HepG2 (cell line): Measurements from ENCODE around the gene RDH13. TPM values are rescaled to one million over a fixed set of nuclear protein-coding genes. Genes with fewer than 3 reads are reported as not detected.

Experiments
- ATAC-seq: fragments of 200-7000 bp; cut with Tn5 transposase; 3 replicates; pipeline ENCODE4 v1.9.1; 2020; ENCODE audit warnings: mild to moderate bottlenecking, moderate library complexity
- BruUV-seq: library from RNA; stranded (reverse); fragments of 400-500 nt; replicated peaks from 2 replicates; lab custom pipeline; 2021; lab: Mats Ljungman, UMichigan
- CTCF ChIA-PET: fragments of 300-600 bp; formaldehyde crosslinking; extraction: SDS; loops from one replicate; lab custom pipeline; 2021; ENCODE audit warnings: low total read pairs, inconsistent platforms, low intra/inter-chr PET ratio; lab: Yijun Ruan, JAX
- POLR2A ChIA-PET: fragments of 350-600 bp; sonication (Branson Sonifier 250); formaldehyde crosslinking; loops from one replicate; lab custom pipeline; 2020; ENCODE audit warnings: antibody characterized with exemption, inconsistent platforms; lab: Yijun Ruan, JAX
- DNase-seq: peaks from one replicate; pipeline ENCODE4 v3.0.0-alpha.2; 2015; ENCODE audit warnings: low spot score
- FAIRE-seq: peaks from 3 replicates; lab custom pipeline; 2011; peaks lifted over from hg19 to GRCh38; lab: Jason Lieb, UNC
- H2AFZ ChIP-seq: one replicate; pipeline ENCODE4 v1.6.1; 2011; ENCODE audit warnings: low read length, inconsistent platforms
- H3K27ac ChIP-seq: fragments of 300-600 bp; 3 replicates; pipeline ENCODE4 v1.8.0; 2011; ENCODE audit warnings: mixed run types, mild to moderate bottlenecking, mixed read lengths, low read length, inconsistent platforms; ENCODE audit not compliant: insufficient read depth; ENCODE audit errors: extremely low read length
- H3K27me3 ChIP-seq, 2 experiments: fragments of 200-600 bp in 1 of 2; 2 replicates in 1 of 2; 3 replicates in 1 of 2; pipeline versions ENCODE4 v1.6.0 to v1.8.0; 2011; ENCODE audit warnings: low read length in 2 of 2, mild to moderate bottlenecking in 2 of 2, moderate library complexity in 2 of 2, inconsistent platforms in 1 of 2; ENCODE audit not compliant: insufficient read depth in 2 of 2, control insufficient read depth in 1 of 2
- H3K36me3 ChIP-seq, 2 experiments: fragments of 200-600 bp in 1 of 2; replicated peaks in 1 of 2; 2 replicates in 1 of 2; 3 replicates in 1 of 2; pipeline versions ENCODE4 v1.5.1 to v1.8.0; 2011; ENCODE audit warnings: low read length in 2 of 2, inconsistent platforms in 1 of 2; ENCODE audit not compliant: insufficient read depth in 2 of 2, control insufficient read depth in 1 of 2
- H3K4me1 ChIP-seq: 2 replicates; pipeline ENCODE4 v1.5.1; 2012; ENCODE audit warnings: low read length, inconsistent platforms; ENCODE audit not compliant: insufficient read depth
- H3K4me2 ChIP-seq: 2 replicates; pipeline ENCODE4 v1.6.0; 2011; ENCODE audit warnings: low read depth, low read length, inconsistent platforms
- H3K4me3 ChIP-seq, 3 experiments: fragments of 200-600 bp in 1 of 3; sonication (generic), shearing (Covaris generic) in 1 of 3; replicated peaks in 1 of 3; 2 replicates each; pipeline ENCODE4 v1.5.1; 2011 to 2016; ENCODE audit warnings: low read length in 3 of 3, inconsistent platforms in 2 of 3, low read depth in 2 of 3, mild to moderate bottlenecking in 2 of 3, control low read depth in 1 of 3, mixed read lengths in 1 of 3; ENCODE audit not compliant: insufficient read depth in 1 of 3
- H3K79me2 ChIP-seq: one replicate; pipeline ENCODE4 v1.6.1; 2011; ENCODE audit warnings: low read length, inconsistent platforms; ENCODE audit not compliant: insufficient read depth
- H3K9ac ChIP-seq: 2 replicates; pipeline ENCODE4 v1.6.0; 2011; ENCODE audit warnings: mild to moderate bottlenecking, low read depth, low read length, inconsistent platforms; ENCODE audit not compliant: insufficient read depth
- H3K9me3 ChIP-seq: 2 replicates; pipeline ENCODE4 v1.5.1; 2012; ENCODE audit warnings: mild to moderate bottlenecking, low read length
- H4K20me1 ChIP-seq: 2 replicates; pipeline ENCODE4 v1.6.0; 2011; ENCODE audit warnings: inconsistent platforms, mild to moderate bottlenecking, low read length, moderate library complexity; ENCODE audit not compliant: insufficient read depth
- JUND ChIP-seq: sonication (generic); formaldehyde crosslinking; IDR thresholded peaks from 2 replicates; pipeline ENCODE4 v1.8.0; 2022; ENCODE audit warnings: mild to moderate bottlenecking, missing genetic modification reagents
- MLLT10 ChIP-seq: sonication (generic); formaldehyde crosslinking; IDR thresholded peaks from 2 replicates; pipeline ENCODE4 v1.4.0; 2020; ENCODE audit warnings: missing genetic modification reagents
- NPAS2 ChIP-seq: sonication (generic); formaldehyde crosslinking; IDR thresholded peaks from 2 replicates; pipeline ENCODE4 v1.8.0; 2022; ENCODE audit warnings: mild to moderate bottlenecking, missing genetic modification reagents, borderline replicate concordance
- ZNF543 ChIP-seq: sonication (generic); formaldehyde crosslinking; IDR thresholded peaks from 2 replicates; pipeline ENCODE4 v1.4.0; 2020; ENCODE audit warnings: mild to moderate bottlenecking, missing genetic modification reagents
- WGBS: methylation state at CpG from one replicate; pipeline ENCODE4 v1.1.6; 2017; ENCODE audit warnings: low lambda C conversion rate; 5-methylcytosine and 5-hydroxymethylcytosine counted together
- in situ Hi-C: cut with HindIII; loops from 2 replicates; pipeline ENCODE4 v1.10.0; 2017; ENCODE audit warnings: low pct_unique_long_range_greater_than_20kb; ENCODE audit not compliant: extremely low pct_ligation_motif_present
- intact Hi-C: fragments of 100-400 bp; cut with micrococcal nuclease; formaldehyde crosslinking; loops from one replicate; pipeline ENCODE4 v1.10.0; 2022; ENCODE audit not compliant: unreplicated experiment
- polyA plus RNA-seq, 8 experiments: library from polyadenylated mRNA; depleted of rRNA in 3 of 8; stranded (reverse) in 7 of 8; unstranded in 1 of 8; fragments of >200 nt; fragmentation: Illumina TruSeq in 4 of 8; extraction: Trizol in 4 of 8; gene quantifications; 2 replicates each; pipeline versions ENCODE4 v1.2.1 to v1.2.3, GENCODE V29; 2011 to 2016; ENCODE audit warnings: low read depth in 4 of 8, missing spikeins in 1 of 8, mixed read lengths in 1 of 8; ENCODE audit not compliant: insufficient read depth in 1 of 8
- total RNA-seq, 5 experiments: library from RNA; depleted of rRNA; stranded (reverse); fragments of >200 nt; fragmentation: Illumina TruSeq; extraction: Trizol; gene quantifications; 2 replicates each; pipeline ENCODE4 v1.2.3, GENCODE V29; 2016; ENCODE audit warnings: low read depth in 1 of 5

RDH13 gene
- total and polyA plus RNA-seq, 2 of the 13 experiments (the other 11 are each of a cell fraction or from before 2014, with no cell fraction given), result 13.4 to 21.5 TPM

GRCh38 chr19:55094456-55095259 is 31.7 kb upstream of the RDH13 start:
- Histone ChIP-seq H3K4me3 (no peak overlapping the region), H4K20me1 (no peaks in the 10 kb centered on the region), H3K36me3 (peaks cover 3 to 15% of the 10 kb centered on the region in 2 experiments; a peak in 4 of 5 replicates), H3K4me1 (peaks cover 6% of the 10 kb centered on the region), H2AFZ (no peak overlapping the region), H3K79me2 (no peaks in the 10 kb centered on the region), H3K4me2 (no peak overlapping the region), H3K9ac (no peak overlapping the region), H3K27ac (no peak overlapping the region), H3K9me3 (no peaks in the 10 kb centered on the region), H3K27me3 (no peaks in the 10 kb centered on the region)
- in situ Hi-C loops, result no loop called here
- intact Hi-C loops, result no loop called here
- TF ChIP-seq NPAS2 (CRISPR knock-in tag) (no peak), ZNF543 (CRISPR knock-in tag) (no peak)
- ATAC-seq, result no peak
- 94% methylated on average over 19 of the region's 32 CpGs for WGBS
- BruUV-seq, result no TSS peak
- no peak for DNase-seq
- no peak for FAIRE-seq
- ChIA-PET POLR2A (no interaction called here), CTCF (no interaction called here)

GRCh38 chr19:55092423-55093318 is 29.7 kb upstream of the RDH13 start:
- FAIRE-seq (no peak), DNase-seq (no peak), ATAC-seq (no peak)
- no peaks in the 10 kb centered on the region for H3K9me3 ChIP-seq
- H3K36me3 ChIP-seq, result peaks cover 3 to 15% of the 10 kb centered on the region in 2 experiments; a peak in 4 of 5 replicates
- no peak for TF ChIP-seq JUND (CRISPR knock-in tag)
- no peak for TF ChIP-seq MLLT10 (CRISPR knock-in tag)
- no peaks in the 10 kb centered on the region for H3K4me1 ChIP-seq
- no peak overlapping the region for H2AFZ ChIP-seq
- H3K27me3 ChIP-seq, result no peaks in the 10 kb centered on the region
- H3K4me3 ChIP-seq, result no peak overlapping the region
- H4K20me1 ChIP-seq, result peaks cover 6% of the 10 kb centered on the region; the same call in 1 of the 2 replicates
- intact Hi-C loops (no loop called here), in situ Hi-C loops (no loop called here)
- no peaks in the 10 kb centered on the region for H3K79me2 ChIP-seq
- H3K27ac ChIP-seq, result no peak overlapping the region
- no TSS peak for BruUV-seq
- no peak overlapping the region for H3K9ac ChIP-seq
- ChIA-PET CTCF (no interaction called here), POLR2A (no interaction called here)
- H3K4me2 ChIP-seq, result no peak overlapping the region
- WGBS, result 96% methylated on average over 27 of the region's 49 CpGs
